Hepatocyte (in vitro differentiated cells): ENCODE measurements around the gene MLLT6. TPM values are rescaled to one million over a fixed set of nuclear protein-coding genes. Genes with fewer than 3 reads are reported as not detected.

Source experiments
- DNase-seq: peaks from one replicate; pipeline ENCODE4 v3.0.0-alpha.2; 2016; ENCODE audit warnings: low spot score
- H2AFZ ChIP-seq: fragments of 200-600 bp; sonication (generic); 2 replicates; pipeline ENCODE4 v1.6.0; 2016; ENCODE audit warnings: antibody characterized with exemption, mild to moderate bottlenecking
- H3K27ac ChIP-seq: fragments of 200-600 bp; sonication (generic); 2 replicates; pipeline ENCODE4 v1.5.1; 2016; ENCODE audit warnings: mild to moderate bottlenecking
- H3K27me3 ChIP-seq: fragments of 200-600 bp; sonication (generic); 2 replicates; pipeline ENCODE4 v1.6.1; 2016
- H3K36me3 ChIP-seq: fragments of 200-600 bp; sonication (generic); replicated peaks from 2 replicates; pipeline ENCODE4 v1.5.1; 2016; ENCODE audit warnings: low read depth; ENCODE audit not compliant: insufficient read depth
- H3K4me1 ChIP-seq: fragments of 200-600 bp; sonication (generic); 2 replicates; pipeline ENCODE4 v1.5.1; 2016; ENCODE audit warnings: mild to moderate bottlenecking, moderate library complexity; ENCODE audit not compliant: insufficient read depth
- H3K4me2 ChIP-seq: fragments of 200-600 bp; sonication (generic); 2 replicates; pipeline ENCODE4 v1.6.0; 2016
- H3K4me3 ChIP-seq: fragments of 200-600 bp; sonication (generic); 2 replicates; pipeline ENCODE4 v1.5.1; 2016; ENCODE audit warnings: mild to moderate bottlenecking
- H3K79me2 ChIP-seq: fragments of 200-600 bp; sonication (generic); 2 replicates; pipeline ENCODE4 v1.6.0; 2017; ENCODE audit warnings: mild to moderate bottlenecking
- H3K9me2 ChIP-seq: fragments of 200-600 bp; sonication (generic); replicated peaks from 2 replicates; pipeline ENCODE4 v1.6.0; 2017; ENCODE audit warnings: mild to moderate bottlenecking; ENCODE audit not compliant: insufficient read depth
- H3K9me3 ChIP-seq: fragments of 200-600 bp; sonication (generic); 2 replicates; pipeline ENCODE4 v1.5.1; 2016; ENCODE audit warnings: low read depth, mild to moderate bottlenecking
- H4K20me1 ChIP-seq: fragments of 200-600 bp; sonication (generic); 2 replicates; pipeline ENCODE4 v1.6.0; 2016; ENCODE audit warnings: mild to moderate bottlenecking; ENCODE audit not compliant: insufficient read depth, poor library complexity, severe bottlenecking
- CTCF ChIP-seq: fragments of 200-600 bp; sonication (generic); IDR thresholded peaks from 2 replicates; pipeline ENCODE4 v1.5.1; 2016; ENCODE audit warnings: antibody characterized with exemption, mild to moderate bottlenecking; ENCODE audit not compliant: poor library complexity
- EZH2 ChIP-seq: fragments of 200-600 bp; sonication (generic); IDR thresholded peaks from 2 replicates; pipeline ENCODE4 v1.6.1; 2016; ENCODE audit warnings: antibody characterized with exemption, mild to moderate bottlenecking, borderline replicate concordance
- EZH2phosphoT487 ChIP-seq: fragments of 200-600 bp; sonication (generic); IDR thresholded peaks from one replicate; pipeline ENCODE4 v1.6.1; 2018; ENCODE audit warnings: antibody characterized with exemption, mild to moderate bottlenecking, low read depth, moderate library complexity; ENCODE audit not compliant: unreplicated experiment, severe bottlenecking
- WGBS: methylation state at CpG from one replicate; pipeline ENCODE4 v1.1.6; 2016; ENCODE audit warnings: low lambda C conversion rate; ENCODE audit errors: missing lambda C conversion rate; 5-methylcytosine and 5-hydroxymethylcytosine counted together
- polyA plus RNA-seq: library from polyadenylated mRNA; unstranded; fragments of >200 nt; fragmentation: Nextera tagmentation; extraction: Ambion mirVana; gene quantifications from 2 replicates; pipeline ENCODE4 v1.2.1, GENCODE V29; 2016
- total RNA-seq: library from RNA; depleted of rRNA; stranded (reverse); fragments of >200 nt; gene quantifications from 2 replicates; pipeline ENCODE4 v1.2.3, GENCODE V29; 2014

Gene MLLT6
- total and polyA plus RNA-seq, 2 experiments from 2014 or later = 10.6 to 27.5 TPM

GRCh38 chr17:38697061-38697820, 7.8 kb upstream of the MLLT6 start:
- Histone ChIP-seq H3K4me2 (no peak overlapping the region), H2AFZ (no peak overlapping the region), H3K9me3 (no peaks in the 10 kb centered on the region), H3K4me3 (no peak overlapping the region), H4K20me1 (no peaks in the 10 kb centered on the region), H3K36me3 (no peaks in the 10 kb centered on the region), H3K27ac (no peak overlapping the region), H3K4me1 (peaks cover 19% of the 10 kb centered on the region), H3K9me2 (no peaks in the 10 kb centered on the region), H3K27me3 (no peaks in the 10 kb centered on the region), H3K79me2 (no peaks in the 10 kb centered on the region)
- 80% methylated on average over 4 of the region's 4 CpGs for WGBS
- DNase-seq = no peak
- no peak for TF ChIP-seq EZH2phosphoT487
- no peak for TF ChIP-seq EZH2
- no peak for TF ChIP-seq CTCF

DNA sequence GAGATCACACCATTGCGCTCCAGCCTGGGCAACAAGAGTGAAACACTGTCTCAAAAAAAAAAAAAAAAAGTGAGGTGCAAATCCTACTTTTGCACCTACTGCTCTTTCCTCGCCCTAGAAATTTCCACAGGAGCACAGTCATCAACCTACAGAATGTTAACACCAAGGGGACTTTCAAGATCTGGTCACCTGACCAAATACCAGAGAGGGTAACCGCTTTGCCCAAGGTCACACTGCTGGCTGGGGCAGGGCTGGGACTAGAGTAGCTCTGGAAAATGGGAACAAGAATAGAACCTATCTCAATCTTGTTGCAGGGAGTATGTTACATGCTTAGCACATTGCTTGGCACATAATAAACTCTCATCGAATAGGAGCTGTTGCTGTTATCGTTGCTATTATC, 6.3 kb upstream of the MLLT6 start:
- no peak overlapping the region for H2AFZ ChIP-seq
- TF ChIP-seq EZH2phosphoT487 (no peak), EZH2 (no peak), CTCF (no peak)
- peaks cover 25% of the 10 kb centered on the region for H3K4me1 ChIP-seq
- no peak overlapping the region for H3K4me2 ChIP-seq
- H4K20me1 ChIP-seq = no peaks in the 10 kb centered on the region
- no peaks in the 10 kb centered on the region for H3K36me3 ChIP-seq
- no peaks in the 10 kb centered on the region for H3K9me3 ChIP-seq
- DNase-seq = no peak
- WGBS = 87% methylated on average over 5 of the region's 5 CpGs
- H3K4me3 ChIP-seq = no peak overlapping the region
- no peaks in the 10 kb centered on the region for H3K79me2 ChIP-seq
- no peak overlapping the region for H3K27ac ChIP-seq
- no peaks in the 10 kb centered on the region for H3K27me3 ChIP-seq
- no peaks in the 10 kb centered on the region for H3K9me2 ChIP-seq

DNA sequence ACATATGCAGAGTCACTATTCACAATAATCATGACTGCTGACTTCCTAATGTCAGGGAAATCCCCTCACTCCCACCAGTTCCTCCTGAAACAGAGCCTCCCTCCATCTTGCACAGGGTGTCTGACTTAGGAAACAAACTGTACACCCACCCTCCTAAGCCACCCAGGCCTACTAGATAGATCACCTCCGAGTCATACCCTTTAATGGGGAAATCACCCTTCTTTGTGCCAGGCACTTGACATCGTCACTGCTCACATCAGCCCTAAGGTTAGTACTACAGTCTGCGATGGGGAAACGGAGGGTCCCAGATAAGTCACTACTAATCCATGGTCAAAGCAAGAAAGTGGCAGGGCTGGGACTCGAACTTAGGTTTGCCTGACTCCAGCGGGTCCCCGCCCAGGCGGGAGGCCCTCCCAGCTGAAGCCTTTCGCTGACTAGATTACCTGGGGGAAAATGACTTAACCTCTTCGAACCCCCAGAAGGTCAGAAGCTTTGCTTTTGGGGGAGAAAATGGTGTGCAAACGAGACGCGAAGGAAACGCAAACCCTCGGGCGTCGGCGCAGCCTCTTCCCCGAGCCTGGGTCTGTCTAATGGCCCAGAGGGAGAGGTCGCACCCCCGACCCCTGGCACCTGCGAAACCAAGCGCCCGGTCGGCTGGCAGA, 3.4 kb upstream of the MLLT6 start:
- Histone ChIP-seq H3K9me2 (no peaks in the 10 kb centered on the region), H3K4me3 (peak overlapping the region; percentile 73), H3K4me2 (peak overlapping the region; percentile 97), H3K9me3 (no peaks in the 10 kb centered on the region), H3K79me2 (peaks cover 17% of the 10 kb centered on the region), H3K27ac (peak overlapping the region; percentile 98), H3K36me3 (no peaks in the 10 kb centered on the region), H4K20me1 (peaks cover 5% of the 10 kb centered on the region), H3K27me3 (no peaks in the 10 kb centered on the region), H2AFZ (peak overlapping the region; percentile 89), H3K4me1 (peaks cover 23% of the 10 kb centered on the region)
- DNase-seq = peak; percentile 58
- 7% methylated on average over 25 of the region's 25 CpGs for WGBS
- no peak for TF ChIP-seq EZH2
- TF ChIP-seq CTCF = no peak
- TF ChIP-seq EZH2phosphoT487 = no peak
